GM04504 (cell line): Measurements from ENCODE around the gene OGFOD2.
"Not testable (repeated sequence)": the region's sequence is repeated elsewhere in the genome, so short reads cannot be mapped to it uniquely, and the experiment has no call there.

ENCODE experiments used
- DNase-seq: peaks from one replicate; pipeline ENCODE4 v3.0.0-alpha.2; 2012; ENCODE audit warnings: low read depth

Gene OGFOD2

DNA sequence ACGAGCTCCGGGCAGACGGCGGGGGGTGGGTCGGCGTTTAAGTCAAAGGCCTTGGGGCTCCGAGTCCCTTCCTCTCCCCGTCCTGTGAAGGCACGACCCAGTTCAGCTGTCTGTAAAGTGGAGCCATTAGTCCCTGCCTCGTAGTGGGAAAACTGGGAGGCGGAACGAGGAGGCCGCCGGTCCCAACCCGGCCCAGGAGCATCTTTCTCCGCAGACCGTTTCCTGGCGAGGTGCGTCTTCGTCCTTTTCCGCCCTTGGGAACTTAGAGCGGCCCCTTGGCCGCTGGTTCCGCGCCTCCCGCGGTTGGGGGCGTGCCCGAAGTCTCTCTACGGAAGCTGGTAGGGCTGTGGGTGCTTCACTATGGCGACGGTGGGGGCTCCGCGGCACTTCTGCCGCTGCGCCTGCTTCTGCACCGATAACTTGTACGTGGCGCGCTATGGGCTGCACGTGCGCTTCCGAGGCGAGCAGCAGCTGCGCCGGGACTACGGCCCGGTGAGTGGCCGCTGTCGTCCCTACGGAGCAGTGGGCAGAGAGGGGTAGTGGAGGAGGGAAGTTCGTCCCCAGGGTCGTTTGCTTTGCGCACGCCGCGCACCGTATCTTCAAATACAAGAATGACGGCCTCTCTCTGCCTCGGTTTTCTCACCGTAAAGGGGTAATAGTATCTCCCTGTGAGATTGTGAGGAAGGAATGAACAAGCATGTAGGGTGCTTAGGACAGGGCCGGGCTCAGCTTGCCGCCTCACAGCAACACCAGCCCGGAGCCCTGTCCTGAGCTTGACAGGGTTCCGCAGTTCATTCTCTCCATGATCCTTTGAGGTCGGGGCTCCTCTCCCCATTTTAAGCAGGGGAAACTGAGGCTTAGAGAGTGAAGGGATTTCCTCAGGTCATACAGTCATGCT lies at the start of gene OGFOD2:
OGFOD2 (plus strand) TSS at position 353 of the 898 bp plus-strand sequence; CDS start at position 361, 8 bp downstream.
- peak; percentile 80 for DNase-seq

DNA sequence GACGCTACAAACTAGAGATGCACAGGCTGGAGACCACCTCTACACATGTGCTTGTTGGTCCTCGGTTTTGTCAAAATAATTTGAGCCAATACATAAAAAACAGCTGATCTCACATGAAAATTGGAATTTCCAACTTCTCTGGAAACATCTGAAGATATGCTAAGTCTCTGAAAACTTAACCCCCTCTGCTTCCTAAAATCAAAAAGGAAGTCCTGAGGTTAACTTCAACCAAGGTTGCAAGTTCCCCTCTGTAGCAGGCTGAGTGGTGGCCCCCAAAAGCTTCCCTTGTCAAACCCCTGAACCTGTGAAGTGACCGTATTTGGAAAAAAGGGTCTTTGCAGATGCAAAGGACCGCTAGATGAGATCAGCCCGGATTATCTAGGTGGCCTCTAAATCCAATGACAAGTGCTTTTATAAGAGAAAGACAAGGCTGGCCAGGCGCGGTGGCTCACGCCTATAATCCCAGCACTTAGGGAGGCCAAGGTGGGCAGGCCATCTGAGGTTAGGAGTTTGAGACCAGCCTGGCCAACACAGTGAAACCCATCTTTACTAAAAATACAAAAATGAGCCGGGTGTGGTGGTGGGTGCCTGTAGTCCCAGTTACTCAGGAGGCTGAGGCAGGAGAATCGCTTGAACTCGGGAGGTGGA lies 47.2 kb upstream of the OGFOD2 start:
- no peak for DNase-seq

DNA sequence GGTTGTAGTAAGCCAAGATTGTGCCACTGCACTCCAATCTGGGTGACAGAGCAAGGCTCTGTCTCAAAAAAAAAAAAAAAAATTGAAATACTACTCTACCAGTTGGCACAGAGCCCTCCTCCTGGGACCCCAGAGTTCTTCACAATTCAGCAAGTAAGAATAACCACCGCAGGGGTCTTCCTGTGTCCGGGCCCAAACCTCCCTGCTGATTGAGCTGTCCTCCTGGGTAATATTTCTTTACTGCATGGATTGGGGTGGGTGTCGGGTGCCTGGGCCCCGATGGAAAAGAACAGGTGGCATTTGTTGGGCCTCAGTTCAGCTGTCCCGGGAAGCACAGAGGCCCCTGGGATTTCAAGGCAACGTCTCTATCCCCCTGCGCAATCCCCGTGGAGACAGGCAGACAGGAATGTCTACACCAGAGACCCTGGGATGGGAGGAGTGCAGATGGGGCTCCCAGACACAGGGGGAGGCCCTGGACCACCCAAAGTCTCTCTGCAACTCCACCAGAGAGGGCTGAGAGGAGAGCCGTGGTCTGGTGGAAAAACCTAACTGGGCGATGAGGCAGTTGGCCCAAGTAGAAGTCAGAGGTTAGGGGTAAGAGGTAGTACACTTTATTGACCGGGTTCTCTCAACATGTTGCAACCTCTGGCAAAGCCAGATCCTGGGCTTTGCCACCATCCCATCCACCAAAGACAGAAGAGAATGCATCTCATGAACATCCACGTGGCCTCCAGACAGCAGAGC lies 46.5 kb upstream of the OGFOD2 start:
- no peak for DNase-seq

DNA sequence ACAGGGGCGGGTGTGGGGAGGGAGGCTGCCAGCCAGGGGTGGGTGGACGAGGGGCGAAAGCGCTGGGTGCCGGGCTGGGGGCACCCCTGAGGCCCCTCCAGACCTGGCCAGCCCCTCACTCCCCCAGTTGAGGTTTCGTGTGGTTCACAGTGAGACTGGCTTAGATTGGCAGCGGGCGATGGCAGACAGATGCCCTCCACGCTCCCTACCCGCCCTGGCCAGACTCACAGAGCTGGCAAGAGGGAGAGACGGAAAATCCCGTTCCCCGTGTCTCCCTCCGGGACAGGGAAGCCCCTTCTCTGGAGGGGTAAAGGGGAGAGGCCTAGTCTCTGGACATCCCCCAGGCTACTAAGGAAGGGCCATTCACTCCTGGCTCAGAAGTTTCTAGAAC lies 45.9 kb upstream of the OGFOD2 start:
- no peak for DNase-seq

DNA sequence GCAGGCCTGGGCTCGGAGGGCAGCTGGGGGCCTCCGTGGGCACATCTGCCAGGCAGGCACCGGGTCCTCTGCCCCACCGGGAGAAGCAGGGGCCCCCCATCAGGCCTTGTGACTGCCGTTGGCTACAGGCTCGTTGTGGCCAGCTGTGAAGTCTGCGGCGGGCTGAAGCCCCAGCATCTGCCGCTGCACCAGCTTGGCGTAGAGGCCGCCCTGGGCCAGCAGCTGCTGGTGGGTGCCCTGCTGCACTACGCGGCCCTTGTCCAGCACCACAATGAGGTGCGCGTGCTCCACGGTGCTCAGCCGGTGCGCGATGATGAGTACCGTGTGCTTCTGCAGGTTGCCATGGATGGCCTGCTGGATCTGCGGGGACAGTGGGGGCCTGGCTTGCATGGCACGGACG lies 45.2 kb upstream of the OGFOD2 start:
- DNase-seq, result no peak

DNA sequence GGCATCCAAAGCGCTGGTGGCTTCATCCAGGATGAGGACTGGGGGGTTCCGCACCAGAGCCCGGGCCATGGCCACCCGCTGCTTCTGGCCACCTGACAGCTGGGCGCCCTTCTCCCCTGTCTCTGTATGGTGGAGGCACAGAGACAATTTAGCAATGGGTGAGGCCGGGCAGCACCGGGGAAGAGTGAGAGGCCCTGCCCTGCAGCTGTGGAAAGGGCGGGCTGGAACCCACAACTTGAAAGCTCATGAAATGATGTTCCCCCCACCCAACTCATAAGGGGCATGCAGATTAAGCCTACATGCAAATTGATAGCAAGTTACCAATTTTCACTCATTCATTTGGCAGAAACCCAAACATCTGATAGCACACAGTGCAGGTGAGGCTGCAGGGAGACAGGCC lies 42.8 kb upstream of the OGFOD2 start:
- DNase-seq, result no peak

DNA sequence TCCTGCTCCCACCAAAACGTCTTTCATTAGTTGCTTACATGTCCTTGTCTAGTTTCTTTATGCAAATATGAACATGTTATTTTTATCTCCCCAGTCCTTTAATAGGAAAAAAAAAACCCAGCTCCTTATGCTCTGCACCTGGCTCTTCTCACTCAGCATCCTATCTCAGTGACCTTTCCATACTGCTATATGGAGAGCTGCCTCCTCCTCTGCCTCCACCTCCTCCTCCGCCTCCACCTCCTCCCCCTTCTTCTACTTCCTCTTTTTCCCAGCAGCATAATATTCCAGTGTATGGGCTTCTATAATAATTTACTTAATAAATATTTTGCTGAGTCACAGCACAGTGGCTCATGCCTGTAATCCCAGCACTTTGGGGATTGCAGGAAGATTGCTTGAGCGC lies 40.3 kb upstream of the OGFOD2 start:
- DNase-seq, result no peak

DNA sequence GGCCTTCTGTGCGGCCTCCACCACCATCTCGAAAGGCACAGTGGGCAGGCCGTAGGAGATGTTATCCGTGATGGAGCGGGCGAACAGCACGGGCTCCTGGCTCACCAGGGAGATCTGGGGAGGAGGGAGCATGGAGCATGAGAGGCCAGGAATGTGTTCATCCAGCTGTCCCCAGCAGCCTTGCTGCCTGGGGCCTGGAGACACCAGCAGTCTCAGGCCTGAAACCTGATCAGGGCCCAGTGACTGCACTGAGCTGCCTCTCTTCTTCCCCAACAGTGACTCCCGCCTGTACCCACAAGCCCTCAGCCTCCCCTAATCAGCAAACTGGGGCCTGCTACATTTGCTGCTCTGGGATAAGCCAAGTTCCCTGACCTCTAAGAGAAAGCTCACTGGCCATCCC lies 39.7 kb upstream of the OGFOD2 start:
- DNase-seq, result no peak

DNA sequence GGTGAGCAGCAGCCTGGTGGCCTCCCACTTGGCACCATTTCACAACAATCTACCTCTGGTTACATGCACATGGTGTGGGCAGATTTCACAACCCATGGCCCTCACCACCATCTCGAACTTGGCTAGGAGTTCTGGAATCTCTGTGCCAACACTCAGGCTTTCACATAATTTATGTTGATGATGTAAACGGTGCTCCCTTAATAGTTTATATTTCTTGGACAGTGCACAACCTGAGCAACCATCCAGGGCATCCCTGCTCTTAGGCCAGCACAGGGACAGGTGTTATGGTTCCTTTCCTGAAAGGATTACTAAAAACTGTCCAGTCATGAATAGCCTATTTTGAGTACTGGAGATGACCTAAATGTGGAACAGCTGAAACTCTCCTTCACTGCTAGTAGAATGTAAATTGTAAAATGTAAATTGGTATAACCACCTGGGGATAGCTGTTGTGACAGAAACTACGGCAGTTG lies 37.4 kb upstream of the OGFOD2 start:
- DNase-seq, result no peak

DNA sequence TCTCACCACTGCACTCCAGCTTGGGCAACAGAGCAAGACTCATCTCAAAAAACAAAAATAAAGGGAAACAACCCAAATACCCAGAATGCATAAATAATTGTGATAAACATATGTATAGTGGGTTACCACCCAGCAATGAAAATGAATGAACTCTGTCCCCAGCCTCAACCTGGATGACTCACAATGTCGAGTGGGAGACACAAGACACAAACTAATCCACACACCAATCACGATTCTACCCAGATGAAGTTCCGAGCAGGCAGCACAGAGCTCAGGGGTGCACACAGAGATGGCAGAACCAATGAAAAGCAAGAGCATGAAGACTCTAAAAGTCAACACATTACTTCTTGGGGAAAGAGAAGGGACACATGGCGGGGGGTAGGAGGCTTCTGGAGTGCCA lies 35.9 kb upstream of the OGFOD2 start:
- DNase-seq, result no peak

DNA sequence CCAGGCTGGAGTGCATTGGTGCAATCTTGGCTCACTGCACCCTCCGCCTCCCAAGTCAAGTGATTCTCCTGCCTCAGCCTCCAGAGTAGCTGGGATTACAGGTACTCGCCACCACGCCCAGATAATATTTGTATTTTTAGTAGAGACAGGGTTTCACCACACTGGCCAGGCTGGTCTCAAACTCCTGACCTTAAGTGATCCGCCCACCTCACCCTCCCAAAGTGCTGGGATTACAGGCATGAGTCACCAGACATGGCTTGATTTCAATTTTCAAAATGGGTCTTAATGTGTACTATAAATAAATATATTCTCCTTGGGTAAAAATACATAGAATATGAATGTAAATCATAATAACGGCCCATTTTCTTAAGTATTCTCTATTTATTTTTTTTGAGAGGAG lies 33.7 kb upstream of the OGFOD2 start:
- DNase-seq, result not testable (repeated sequence)

DNA sequence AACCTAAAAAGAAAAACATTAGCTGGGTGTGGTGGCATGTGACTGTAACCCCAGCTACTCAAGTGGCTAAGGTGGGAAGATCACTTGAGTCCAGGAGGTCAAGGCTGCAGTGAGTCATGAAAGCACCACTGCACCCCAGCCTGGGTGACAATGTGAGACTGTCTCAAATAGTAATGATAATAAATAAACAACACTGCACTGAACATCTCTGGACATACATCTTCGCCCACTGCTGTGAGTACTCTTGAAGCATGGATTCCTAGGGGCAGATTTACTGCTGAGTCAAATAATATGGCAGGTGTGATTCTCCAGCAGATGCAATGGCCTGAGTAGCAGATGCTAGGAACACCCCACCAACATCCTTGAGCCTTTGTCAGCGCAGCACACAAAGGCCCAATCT lies 32.4 kb upstream of the OGFOD2 start:
- no peak for DNase-seq

DNA sequence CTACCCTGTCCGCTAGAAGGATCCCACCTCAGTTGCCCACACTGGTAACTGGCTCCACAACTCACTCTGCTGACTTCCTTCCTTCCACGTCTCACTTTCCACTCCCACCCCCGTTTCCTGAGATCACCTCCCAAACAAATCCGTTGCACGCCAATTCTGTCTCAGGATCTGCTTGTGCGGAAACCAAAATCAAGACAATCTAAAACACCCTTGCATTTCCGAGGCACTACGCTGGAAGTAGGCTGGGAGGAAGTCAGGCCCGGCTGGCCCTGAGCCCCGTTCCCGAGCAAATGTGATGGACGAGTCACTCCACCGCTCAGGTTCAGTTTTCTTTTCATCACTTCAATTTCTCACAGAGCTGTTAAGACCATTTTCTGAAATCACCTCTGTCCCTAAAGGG lies 31.8 kb upstream of the OGFOD2 start:
- DNase-seq, result no peak

DNA sequence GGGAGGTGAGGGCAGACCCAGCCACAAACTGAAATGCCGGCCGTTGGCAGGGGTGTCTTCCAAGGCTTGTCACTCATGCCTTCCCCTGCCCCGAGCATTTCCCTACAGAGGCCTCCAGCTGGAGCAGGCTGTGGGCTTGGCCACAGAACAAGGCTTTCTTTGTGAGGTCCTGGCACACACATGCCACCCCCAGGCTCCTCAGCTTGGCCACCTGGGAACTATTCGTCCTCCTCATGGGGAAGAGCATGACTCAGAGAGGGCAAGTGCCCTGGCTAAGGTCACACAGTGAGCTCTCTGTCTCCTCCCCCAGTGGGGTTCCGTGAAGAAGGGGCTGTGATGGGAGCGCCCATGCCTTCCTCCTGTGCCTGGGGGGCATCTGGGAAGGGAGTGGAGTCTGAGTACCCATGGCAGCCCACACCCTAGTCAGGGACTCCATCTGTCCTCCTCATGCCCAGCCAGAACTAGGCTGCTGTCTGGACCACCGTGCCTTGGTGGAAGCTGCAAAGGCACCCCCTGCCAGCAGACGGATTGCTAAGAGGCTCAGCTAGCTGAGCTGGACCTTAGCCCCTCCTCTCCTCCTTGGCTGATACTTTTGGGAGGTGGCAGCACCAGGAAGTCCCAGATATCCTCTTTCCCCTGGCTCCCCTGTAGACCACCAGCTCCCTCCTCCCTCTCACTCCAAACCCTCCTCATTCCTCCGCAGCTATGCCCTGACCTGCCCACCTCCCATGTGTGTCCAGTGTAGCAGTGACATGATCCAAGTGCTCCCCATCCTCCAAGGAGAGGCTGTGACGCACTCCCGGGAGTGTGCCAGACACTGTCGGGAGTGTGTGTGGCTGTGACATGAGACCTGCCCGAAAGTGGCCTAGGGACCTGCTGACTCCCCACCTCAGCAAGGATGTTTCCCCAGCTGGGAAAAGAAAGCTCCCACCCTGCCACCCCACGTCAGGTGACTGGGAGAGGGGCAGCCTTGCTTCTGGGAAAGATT lies 30.1 kb upstream of the OGFOD2 start:
- DNase-seq, result peak; percentile 20

DNA sequence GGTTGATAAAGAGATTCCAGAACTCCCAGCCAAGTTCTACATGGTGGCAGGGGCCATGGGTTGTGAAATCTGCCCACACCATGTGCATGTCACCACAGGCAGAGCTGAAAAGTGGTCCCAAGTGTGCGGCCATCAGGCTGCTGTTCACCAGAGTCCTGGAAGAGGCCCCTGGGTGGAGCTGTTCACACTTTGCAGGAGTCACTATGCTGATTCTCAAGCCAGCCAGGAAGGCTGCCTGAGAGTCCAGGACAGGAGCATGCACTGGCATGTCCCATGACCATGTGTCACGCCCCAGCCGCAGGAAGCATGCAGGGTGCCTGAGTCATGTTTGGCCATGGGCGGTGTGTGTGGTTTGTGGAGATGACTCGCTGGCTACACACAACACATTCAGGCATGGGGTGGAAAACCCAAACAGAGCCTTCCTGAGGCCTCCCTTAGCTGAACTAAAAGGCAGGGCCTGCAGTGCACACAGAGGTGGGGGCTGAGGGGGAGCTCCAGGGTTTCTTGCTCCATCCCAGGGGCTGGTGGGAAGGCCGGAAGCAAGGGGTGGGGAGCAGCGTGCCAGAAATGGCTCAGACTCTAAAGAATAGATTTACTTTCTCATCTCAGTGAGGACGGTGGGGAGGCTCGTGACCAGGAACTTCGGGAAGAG lies 28.2 kb upstream of the OGFOD2 start:
- DNase-seq, result peak; percentile 98

DNA sequence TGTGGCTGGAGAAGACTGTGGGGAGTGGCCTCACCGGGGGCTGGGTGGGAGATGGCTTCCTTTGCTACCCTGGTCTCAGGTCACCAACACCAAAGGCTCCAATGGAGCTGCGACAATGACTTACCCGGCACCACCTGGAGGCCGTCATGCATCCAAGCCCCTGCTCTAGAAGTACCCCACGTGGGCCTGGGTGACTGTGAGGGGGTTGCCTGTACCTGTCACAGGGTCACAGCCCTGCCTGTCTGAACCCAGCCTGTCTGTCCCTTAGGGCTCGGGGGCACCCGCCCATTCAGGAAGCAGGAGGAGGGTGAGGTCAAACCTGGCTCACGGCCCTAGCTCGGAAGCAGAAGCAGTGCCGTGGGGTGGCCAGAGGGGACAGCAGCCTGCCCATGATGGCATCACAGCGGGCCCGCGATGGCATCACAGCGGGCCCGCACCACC lies 27.7 kb upstream of the OGFOD2 start:
- no peak for DNase-seq

DNA sequence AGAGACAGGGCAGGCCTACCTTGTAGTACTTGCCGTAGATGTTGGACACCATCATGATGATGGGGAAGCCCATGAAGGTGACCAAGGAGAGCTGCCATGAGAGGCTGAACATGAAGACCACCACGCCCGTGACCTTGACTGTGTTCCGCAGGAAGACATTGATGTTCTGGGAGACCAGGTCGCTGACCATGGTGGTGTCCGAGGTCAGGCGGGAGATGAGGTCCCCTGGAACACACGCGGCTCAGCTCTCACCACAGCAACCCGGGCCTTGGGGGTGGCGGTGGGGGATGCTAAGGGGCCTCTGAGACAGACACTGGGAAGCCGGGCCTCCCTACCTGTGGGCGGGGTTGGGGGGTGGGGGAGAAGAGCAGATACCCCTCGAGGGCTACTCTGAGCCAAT lies 26.4 kb upstream of the OGFOD2 start:
- no peak for DNase-seq

DNA sequence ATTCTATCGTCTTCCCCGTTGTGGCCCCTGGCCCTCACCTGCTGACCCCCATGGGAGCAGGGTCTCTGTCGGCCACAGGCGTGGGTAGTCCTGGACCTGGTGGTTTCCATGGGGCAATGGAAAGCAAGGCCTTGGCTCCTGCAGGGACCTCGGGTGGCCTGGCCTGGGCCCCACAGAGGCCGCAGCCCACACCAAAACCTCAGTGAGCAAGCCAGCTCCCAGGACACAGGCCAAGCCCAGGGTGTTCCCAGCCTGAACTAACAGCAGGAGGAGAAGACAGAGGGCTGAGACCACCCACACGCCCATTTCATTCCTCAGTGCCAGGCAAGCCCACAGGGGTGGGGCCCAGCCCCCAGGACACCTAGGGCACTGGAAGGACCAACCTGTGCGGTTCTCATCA lies 25.6 kb upstream of the OGFOD2 start:
- DNase-seq, result no peak

DNA sequence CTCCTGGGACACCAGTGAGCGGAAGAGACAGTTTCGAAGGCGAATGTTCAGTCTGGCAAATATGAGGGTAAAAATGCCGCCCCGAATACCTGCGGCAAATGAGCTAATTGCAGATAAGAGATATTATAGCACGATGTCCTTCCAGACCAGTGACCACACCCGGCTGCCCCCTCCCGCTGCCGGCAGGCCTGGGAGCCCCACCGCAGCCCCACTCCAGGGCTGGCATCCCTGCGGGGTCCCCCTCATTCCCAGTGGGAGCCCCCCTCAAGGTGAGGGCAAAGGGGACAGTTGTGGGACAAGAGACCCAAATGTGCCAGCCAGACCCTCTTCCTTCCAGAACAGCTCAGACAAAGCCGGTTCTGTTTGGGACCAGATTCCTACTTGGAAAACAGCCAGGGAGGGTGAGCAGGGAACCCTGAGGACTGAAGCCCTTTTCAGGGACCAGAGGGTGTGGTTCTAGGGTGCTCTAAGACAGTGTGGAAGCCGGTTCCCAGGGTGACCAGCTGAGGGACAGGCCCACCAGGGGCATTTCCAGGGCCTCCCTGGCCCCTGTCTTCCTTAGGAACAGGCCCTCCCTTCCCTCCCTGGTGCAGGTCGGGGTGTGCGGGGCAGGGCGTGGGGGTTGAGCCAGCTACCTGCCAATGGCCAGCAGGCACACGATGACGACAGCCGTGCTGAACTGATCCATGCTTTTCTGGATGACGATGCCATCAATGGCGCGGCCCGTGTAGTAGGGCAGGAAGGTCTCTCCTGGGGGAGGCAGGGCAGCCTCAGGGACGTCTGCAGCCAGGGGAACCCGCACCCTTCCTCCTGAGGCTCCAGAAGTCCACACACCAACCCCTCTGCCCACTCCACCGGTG lies 25.0 kb upstream of the OGFOD2 start:
- DNase-seq, result no peak

DNA sequence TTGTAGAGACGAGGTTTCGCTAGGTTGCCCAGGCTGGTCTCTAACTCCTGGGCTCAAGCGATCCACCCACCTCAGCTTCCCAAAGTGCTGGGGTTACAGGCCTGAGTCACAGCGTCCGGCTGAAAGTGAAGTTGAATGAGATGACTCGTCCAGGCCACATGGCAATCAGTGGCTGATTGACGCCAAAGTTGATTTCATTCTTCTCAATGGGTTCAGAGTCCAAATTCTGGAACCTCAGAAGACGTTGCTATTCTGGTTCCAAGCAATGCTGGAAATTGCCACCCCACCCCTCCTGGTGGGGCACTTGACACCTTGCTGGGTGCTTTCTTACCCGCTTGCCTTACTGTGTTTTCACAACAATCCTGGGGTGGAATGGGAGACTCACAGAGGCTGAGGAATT lies 23.6 kb upstream of the OGFOD2 start:
- DNase-seq, result no peak
